GM18951 (cell line): Measurements from ENCODE around the gene ANKRD36C.
"Not testable (repeated sequence)": the region's sequence is repeated elsewhere in the genome, so short reads cannot be mapped to it uniquely, and the experiment has no call there.

Source experiments
- POLR2A ChIP-seq: IDR thresholded peaks from 4 replicates; pipeline ENCODE4 v1.6.1; 2011; ENCODE audit warnings: mild to moderate bottlenecking; ENCODE audit not compliant: insufficient read length, insufficient read depth; ENCODE audit errors: extremely low read depth
- in situ Hi-C: fragments of 300-500 bp; cut with MboI; formaldehyde crosslinking; loops from one replicate; pipeline ENCODE4 v1.12.0; 2022; ENCODE audit warnings: low sequenced_read_pairs, mixed read lengths, inconsistent platforms; ENCODE audit not compliant: unreplicated experiment

The ANKRD36C gene

GRCh38 chr2:95991351-95992094 lies at the start of gene ANKRD36C:
ANKRD36C (minus strand) TSS chr2:95991824; CDS start chr2:95991708, 116 bp downstream.
- in situ Hi-C loops: loop anchor here (10.0 kb wide), 1 partner anchor 1603 kb away; no protein-coding TSS in a partner anchor
- peak; percentile 44 for TF ChIP-seq POLR2A

DNA sequence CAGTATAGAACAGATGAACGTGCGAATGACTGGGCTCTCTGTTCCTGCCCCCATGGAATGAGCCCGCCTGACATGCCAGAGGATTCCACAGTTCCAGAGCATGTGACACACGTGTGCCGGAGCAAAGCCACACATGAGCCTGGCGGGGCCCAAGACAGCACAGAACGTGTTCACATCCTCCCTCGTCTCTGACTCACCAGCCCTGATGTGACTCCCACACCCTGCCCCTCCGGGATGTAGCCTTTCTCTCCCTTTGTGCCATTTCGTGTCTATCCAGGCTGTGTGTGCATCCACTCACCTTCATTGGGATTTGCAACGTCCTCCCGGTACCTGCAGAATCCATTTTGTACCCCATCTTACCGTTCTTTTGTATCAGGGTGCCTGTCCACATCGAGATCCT lies 43.9 kb upstream of the ANKRD36C start:
- in situ Hi-C loops: not testable (repeated sequence)

DNA sequence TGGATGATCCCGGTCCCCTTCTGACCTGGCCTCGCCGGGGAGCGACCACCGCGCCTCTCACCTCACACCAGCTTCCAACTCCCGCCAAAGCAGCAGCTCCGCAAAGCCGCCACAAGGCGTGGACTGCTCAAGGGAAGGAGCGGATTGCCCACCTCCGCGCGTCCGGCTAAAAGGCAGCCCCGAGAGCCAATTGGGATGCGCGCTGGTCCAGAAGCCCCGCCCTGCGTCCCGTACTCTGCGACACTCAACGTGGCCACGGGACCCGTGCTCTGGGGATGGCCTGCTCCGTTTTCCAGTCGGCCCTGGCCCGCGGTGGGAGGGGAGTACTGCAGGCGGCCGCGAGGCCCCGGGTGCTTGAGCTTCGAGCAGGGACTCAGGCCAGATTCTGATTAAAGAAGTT lies 43.2 kb upstream of the ANKRD36C start, which contains the start of gene GPAT2:
Gene GPAT2, minus strand, starts transcription at position 125 of the 400 bp plus-strand sequence. CDS start 2,557 bp downstream, outside the sequence.
- in situ Hi-C loops: not testable (repeated sequence)

- in situ Hi-C loops: not testable (repeated sequence)
Measured at GRCh38 chr2:96033997-96034396, 42.4 kb upstream of the ANKRD36C start.

DNA sequence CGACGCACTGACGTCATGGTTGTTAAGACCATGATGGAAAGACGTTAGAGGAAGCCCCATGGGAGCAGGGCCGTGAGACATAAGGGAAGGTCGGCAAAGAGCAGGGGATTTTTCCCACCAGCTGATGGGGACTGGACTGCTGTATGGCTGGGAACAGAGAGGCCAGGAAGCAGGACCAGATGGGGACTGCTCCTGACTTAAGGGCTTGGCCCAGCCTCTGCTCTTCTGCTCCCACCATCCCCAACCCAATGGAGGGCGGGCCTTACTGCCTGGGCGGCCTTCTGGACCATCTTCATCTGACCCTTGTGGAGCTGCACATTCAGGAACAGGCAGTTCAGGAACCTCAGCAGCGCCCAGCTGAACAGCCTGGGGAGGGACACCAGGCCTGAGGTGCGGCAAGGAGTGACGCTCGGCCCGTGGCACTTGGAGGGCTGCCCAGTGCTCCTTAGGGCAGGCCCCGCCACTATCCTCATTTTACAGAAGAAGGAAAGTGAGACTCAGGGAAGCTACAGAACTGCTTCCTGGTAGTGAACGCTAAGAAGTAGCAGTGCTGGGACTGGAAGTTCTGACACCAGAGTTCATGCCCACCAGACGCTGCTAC lies 36.2 kb upstream of the ANKRD36C start:
- in situ Hi-C loops: not testable (repeated sequence)

DNA sequence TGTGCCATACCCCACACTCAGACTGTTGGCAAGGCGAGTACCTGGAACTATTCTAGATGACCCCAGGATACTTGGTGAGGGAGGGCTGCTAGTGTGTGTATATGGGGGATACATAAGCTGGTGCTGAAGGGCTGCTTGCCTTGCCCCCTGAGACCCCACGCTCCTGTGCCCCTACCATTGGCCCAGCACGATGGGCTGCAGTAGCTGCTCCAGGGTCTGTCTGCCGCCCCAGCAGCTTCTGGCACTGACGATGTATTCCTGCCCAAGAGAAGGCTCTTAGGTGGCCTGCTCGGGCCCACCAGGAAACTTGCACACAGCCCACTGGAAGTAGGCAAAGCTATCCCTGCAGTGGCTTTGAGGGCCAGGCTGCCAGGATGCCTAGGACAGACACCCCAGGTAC lies 34.1 kb upstream of the ANKRD36C start:
- in situ Hi-C loops: not testable (repeated sequence)

GRCh38 chr2:96025194-96025492 lies 33.5 kb upstream of the ANKRD36C start:
- in situ Hi-C loops: no loop called here
- TF ChIP-seq POLR2A: no peak

- in situ Hi-C loops: loop anchor here (25.0 kb wide), 1 partner anchor 238 kb away; the partner anchor contains the start of genes CIAO1 and TMEM127
Measured at GRCh38 chr2:96024336-96025193, 32.9 kb upstream of the ANKRD36C start.

GRCh38 chr2:96023701-96024100 lies 32.1 kb upstream of the ANKRD36C start:
- in situ Hi-C loops: loop anchor here (25.0 kb wide), 1 partner anchor 239 kb away; the partner anchor contains the start of genes CIAO1 and TMEM127

More at GRCh38 chr2:96024336-96025193, 32.9 kb upstream of the ANKRD36C start:
- TF ChIP-seq POLR2A: no peak

DNA sequence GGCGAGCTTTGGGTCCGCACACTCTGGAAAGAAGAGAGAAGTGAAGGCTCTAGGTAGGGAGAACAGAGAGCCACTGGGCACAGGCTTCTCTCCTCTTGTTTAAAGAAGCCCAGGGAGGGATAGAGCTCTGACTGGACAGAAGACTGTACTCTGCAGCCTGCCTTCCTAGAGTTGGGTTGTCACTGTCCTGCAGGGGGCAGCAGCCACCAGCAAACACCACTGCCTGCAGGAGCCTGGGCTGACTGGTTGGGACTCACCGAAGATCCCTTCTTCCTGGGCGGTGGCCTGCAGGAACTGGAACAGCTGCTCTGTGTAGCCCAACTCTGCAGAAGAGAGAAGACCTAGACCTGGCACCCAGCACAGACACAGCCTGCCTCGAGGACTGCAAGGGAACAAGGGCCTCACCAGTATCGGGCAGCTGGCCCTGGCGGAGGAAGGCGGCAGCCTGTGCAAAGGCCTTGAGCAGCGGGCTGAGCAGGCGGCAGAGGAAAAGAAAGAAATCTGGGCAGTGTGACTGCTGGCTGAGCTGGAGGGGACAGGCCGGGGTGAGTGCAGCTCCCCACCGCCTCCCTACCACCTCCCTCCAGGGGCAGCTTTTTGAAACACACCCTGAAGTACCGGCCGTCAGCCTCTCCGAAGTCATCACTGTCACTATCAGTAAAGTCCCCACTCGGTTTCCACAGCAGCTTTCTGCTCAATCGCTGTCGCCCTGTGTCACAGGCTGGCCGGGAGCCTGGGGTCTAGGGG lies 31.2 kb upstream of the ANKRD36C start:
- in situ Hi-C loops: loop anchor here (25.0 kb wide), 1 partner anchor 239 kb away; the partner anchor contains the start of genes CIAO1 and TMEM127

GRCh38 chr2:96022126-96022525 lies 30.5 kb upstream of the ANKRD36C start:
- in situ Hi-C loops: loop anchor here (25.0 kb wide), 1 partner anchor 240 kb away; the partner anchor contains the start of genes CIAO1 and TMEM127

GRCh38 chr2:96021142-96021541 lies 29.5 kb upstream of the ANKRD36C start:
- in situ Hi-C loops: loop anchor here (25.0 kb wide), 1 partner anchor 241 kb away; the partner anchor contains the start of genes CIAO1 and TMEM127

- in situ Hi-C loops: loop anchor here (10.0 to 25.0 kb wide), 2 partner anchors 75 to 242 kb away; partner anchors contain the start of genes CIAO1 and TMEM127
Measured at GRCh38 chr2:96019909-96020590, 28.4 kb upstream of the ANKRD36C start.

GRCh38 chr2:96016321-96016720 lies 24.7 kb upstream of the ANKRD36C start:
- in situ Hi-C loops: loop anchor here (10.0 to 25.0 kb wide), 2 partner anchors 78 to 246 kb away; partner anchors contain the start of genes CIAO1 and TMEM127

DNA sequence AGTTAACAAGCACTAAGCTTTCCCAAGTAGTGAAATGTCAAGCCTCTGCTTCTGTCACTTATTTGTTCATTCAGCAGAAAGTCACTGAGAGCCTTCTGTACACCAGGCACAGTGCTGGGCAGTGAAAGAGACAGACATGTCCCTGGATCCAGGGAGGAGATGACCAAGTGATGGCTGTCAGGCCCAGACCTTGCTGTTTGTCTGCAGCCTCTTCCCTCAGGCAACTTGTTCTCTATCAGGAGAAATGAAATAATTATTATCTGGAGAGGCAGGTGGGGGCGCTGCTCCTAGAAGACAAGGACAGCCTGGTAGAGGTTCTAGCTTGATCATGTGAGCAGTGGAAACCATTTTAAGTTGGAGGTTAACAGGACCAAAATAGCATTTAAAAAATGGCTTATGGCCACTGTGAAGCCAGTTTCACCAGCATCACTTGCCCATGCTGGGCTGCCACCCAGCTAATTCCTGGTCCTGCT lies 21.2 kb upstream of the ANKRD36C start:
- in situ Hi-C loops: loop anchor here (5.0 to 25.0 kb wide), 3 partner anchors 82 to 1079 kb away; partner anchors contain the start of genes CIAO1, FAHD2B and TMEM127

DNA sequence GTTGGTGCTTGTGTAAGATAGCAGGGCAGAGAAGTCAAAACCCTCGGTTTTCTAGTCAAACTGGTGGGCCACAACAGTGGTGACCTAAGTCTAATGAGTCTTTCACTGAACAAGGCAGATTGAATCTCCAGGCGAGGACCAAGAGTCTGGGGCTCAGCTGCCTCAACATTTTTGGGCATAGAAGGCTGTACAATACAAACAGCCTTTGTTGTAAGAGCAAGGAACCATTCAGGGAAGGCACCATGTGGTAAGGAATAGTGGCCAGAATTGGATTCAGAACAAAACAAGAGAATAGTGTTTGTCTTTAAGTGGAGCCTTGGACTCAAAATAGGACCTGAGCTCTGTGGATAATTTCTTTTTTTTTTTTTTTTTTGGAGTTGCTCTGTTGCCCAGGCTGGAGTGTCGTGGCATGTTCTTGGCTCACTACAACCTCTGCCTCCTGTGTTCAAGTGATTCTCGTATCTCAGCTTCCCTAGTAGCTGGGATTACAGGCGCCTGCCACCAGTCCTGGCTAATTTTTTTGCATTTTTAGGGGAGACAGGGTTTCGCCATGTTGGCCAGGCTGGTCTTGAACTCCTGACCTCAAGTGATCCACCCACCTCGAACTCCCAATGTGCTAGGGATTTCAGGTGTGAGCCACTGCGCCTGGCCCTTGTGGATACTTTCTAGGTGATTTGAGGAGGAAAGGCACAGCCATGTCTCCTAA lies 20.6 kb upstream of the ANKRD36C start:
- in situ Hi-C loops: loop anchor here (5.0 to 25.0 kb wide), 3 partner anchors 83 to 1080 kb away; partner anchors contain the start of genes CIAO1, FAHD2B and TMEM127

DNA sequence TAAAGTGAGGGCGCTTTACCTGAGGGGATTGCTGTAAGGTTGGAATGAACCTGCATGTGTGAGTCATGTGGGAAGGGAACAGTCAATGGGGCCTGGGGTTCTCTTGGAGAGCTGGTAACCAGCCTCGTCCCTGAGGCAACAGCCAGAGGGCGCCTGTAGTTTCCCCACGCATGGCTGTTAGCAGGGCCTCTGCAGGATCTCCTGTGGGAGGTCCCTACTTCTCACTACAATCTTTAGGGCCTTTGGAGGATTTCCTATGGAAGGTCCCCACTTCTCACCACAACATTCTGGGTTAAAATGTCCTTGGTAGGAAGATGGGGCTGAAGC lies 19.5 kb upstream of the ANKRD36C start:
- in situ Hi-C loops: loop anchor here (5.0 to 25.0 kb wide), 3 partner anchors 84 to 1081 kb away; partner anchors contain the start of genes CIAO1, FAHD2B and TMEM127
